Upper lobe of left lung (tissue), 4 donors: ENCODE data around the gene DMC1.

Source experiments
- CTCF ChIP-seq, 6 experiments: fragments of 450-650 bp in 4 of 6; fragments of 200-600 bp in 2 of 6; sonication (generic) in 2 of 6; IDR thresholded peaks; one replicate each; pipeline ENCODE4 v1.5.1; 2016 to 2019; ENCODE audit warnings: antibody characterized with exemption in 6 of 6
- POLR2A ChIP-seq, 4 donors: fragments of 450-650 bp; IDR thresholded peaks; one replicate each; pipeline ENCODE4 v1.5.1; 2016 to 2017; ENCODE audit warnings: antibody characterized with exemption in 4 of 4, mild to moderate bottlenecking in 2 of 4
- POLR2AphosphoS5 ChIP-seq, 2 donors: sonication (generic); formaldehyde crosslinking; IDR thresholded peaks; one replicate each; pipeline ENCODE4 v1.5.1; 2017; ENCODE audit warnings: antibody characterized with exemption in 2 of 2

GRCh38 chr22:38607680-38608079 is 37.7 kb upstream of the DMC1 start:
- TF ChIP-seq CTCF (IDR thresholded peaks at IDR 0.05) (no peak), POLR2A (IDR thresholded peaks at IDR 0.05) (no peak), POLR2AphosphoS5 (IDR thresholded peaks at IDR 0.05) (no peak)
